AG09309 (cell line): ENCODE results near the gene TIMM9.
"Not testable (repeated sequence)": the region's sequence is repeated elsewhere in the genome, so short reads cannot be mapped to it uniquely, and the experiment has no call there.

Source experiments
- DNase-seq: peaks from one replicate; pipeline ENCODE4 v3.0.0-alpha.2; 2010; ENCODE audit warnings: low read depth
- H3K4me3 ChIP-seq: 2 replicates; pipeline ENCODE4 v1.5.1; 2011; ENCODE audit warnings: mild to moderate bottlenecking, low read depth, low read length, moderate library complexity; ENCODE audit not compliant: control insufficient read depth
- CTCF ChIP-seq: IDR thresholded peaks from 2 replicates; pipeline ENCODE4 v1.5.1; 2011; ENCODE audit warnings: mild to moderate bottlenecking, low read depth, low read length, inconsistent platforms; ENCODE audit not compliant: insufficient read depth, control insufficient read depth; ENCODE audit errors: missing control alignments

The TIMM9 gene

GRCh38 chr14:58395562-58395811 is 31.8 kb downstream of the TIMM9 start:
- DNase-seq: no peak
- no peak for TF ChIP-seq CTCF
- peak overlapping the region; percentile 36 for H3K4me3 ChIP-seq

GRCh38 chr14:58390830-58391229 is 36.5 kb downstream of the TIMM9 start:
- DNase-seq: no peak
- no peak overlapping the region for H3K4me3 ChIP-seq
- TF ChIP-seq CTCF: no peak

GRCh38 chr14:58376791-58377190 is 50.5 kb downstream of the TIMM9 start:
- TF ChIP-seq CTCF: no peak
- DNase-seq: no peak
- no peak overlapping the region for H3K4me3 ChIP-seq

GRCh38 chr14:58368956-58369355 is 58.4 kb downstream of the TIMM9 start:
- no peak for TF ChIP-seq CTCF
- DNase-seq: no peak
- no peak overlapping the region for H3K4me3 ChIP-seq

GRCh38 chr14:58367296-58367695 is 60.0 kb downstream of the TIMM9 start:
- no peak for DNase-seq
- H3K4me3 ChIP-seq: no peak overlapping the region
- TF ChIP-seq CTCF: no peak

- no peak for DNase-seq
- no peak for TF ChIP-seq CTCF
- H3K4me3 ChIP-seq: no peak overlapping the region
Measured at GRCh38 chr14:58364316-58364715, 63.0 kb downstream of the TIMM9 start.

GRCh38 chr14:58362798-58363412 is 64.4 kb downstream of the TIMM9 start:
- peak; percentile 25 for TF ChIP-seq CTCF
- no peak for DNase-seq
- H3K4me3 ChIP-seq: no peak overlapping the region

- DNase-seq, H3K4me3 ChIP-seq: not testable (repeated sequence)
Measured at GRCh38 chr14:58362272-58362671, 65.1 kb downstream of the TIMM9 start.
